NCI-H2107 treated with DMSO at 0.1 percent for 48 hours (cell line): ENCODE data around the gene ACTL6B.

Experiments used
- DNase-seq: peaks from one replicate; lab custom pipeline; 2025; ENCODE audit not compliant: unreplicated experiment; lab: John Stamatoyannopoulos, UW

ACTL6B gene

GRCh38 chr7:100683659-100684533 is 27.6 kb upstream of the ACTL6B start:
- DNase-seq = no peak

DNA sequence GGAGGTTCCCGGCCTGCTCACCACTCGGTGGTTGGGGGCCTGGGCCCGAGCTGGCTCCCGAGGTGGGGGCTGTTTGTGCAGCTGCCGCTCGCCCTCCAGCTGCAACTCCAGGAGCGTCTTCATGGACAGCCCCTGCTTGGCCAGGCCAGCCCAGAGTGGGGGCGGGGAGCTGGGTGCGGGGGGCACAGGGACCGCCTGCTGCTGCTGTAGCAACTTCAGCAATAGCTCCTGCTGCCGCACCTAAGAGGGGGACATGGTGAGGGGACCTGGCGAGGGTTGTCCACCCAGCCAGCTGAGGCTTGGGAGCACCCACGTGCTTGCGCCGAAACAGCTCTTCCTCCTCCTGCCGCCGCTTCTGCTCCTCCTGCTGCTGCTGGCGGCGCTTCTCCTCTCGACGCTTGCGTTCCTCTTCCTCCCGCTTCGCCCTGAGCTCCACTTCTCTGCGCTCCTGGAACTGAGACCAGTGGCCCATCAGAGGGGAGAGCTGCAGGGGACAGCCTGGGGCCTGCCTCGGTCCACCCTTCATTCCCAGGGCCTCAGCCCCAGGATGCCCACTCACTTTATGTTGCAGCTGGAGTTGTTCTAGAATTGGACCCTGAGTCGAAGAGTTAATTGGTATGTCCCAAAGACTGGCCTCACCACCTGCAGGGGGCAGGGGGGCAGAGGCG is 26.9 kb upstream of the ACTL6B start:
- DNase-seq = no peak

- DNase-seq = no peak
These were observed 26.0 kb upstream of the ACTL6B start for GRCh38 chr7:100682228-100682741.

- no peak for DNase-seq
These were observed 25.4 kb upstream of the ACTL6B start for GRCh38 chr7:100681491-100682227.

DNA sequence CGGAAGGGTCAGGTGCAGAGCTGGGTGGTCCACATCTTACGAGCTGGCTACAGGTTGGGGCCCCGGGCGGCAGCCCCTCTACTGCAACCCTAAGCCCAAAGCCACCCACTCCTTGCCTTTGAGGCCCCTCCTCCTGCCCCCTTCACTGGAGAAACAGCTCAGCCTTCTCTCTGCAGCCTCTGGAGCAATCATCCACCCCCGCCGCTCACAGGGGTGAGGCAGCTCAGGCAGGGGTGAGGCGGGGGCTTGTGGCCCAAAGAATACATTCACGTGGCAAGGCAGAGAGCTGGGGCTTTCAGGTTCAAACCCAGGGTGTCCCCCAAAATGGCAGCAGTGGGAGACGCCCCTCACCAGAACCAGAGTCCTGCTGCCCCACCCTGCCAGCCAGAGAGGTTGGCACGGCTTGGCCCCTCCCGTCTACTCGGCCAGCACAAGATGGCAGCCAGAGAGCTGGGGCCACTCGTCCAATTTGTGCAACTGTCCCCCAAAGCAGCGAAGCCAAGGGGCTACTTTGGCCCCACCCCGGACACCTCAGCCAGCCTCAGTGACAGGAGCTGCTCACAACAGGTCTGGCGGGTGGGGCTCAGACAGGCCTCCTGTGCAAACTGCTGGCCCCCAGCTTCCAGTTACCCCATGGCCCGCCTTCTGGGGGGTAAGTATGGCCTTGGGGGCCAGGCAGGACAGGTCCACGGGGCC is 24.5 kb upstream of the ACTL6B start:
- DNase-seq = no peak

DNA sequence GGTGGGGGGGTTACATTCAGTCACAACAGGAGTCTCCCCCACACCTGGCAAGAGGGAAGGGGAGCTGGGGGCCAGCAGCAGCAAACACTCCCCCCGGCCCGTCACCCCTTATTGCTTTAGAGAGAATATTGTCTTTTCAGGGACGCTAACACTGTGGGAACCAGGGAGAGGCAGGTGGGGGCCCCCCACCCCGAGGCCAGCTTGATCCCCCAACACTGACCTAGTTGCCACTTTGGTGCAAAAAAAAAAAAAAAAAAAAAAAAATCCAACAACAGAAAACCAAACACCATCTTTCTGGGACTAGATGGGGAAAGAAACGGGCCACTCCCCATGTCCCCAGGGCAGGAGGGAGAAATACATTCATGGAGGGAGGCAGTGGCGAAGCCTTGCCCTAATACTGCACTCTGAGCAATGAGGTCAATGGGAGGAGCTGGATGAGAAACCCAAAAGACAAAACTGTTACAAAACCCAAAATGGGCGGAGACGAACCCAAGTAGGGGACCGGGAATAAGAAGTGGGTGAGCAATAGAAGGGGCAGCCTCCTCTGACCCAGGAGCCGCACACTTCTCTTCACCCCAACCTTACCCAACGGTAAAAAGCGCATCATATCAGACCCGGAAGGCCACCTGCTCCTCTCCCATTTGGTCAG is 23.8 kb upstream of the ACTL6B start:
- no peak for DNase-seq

- DNase-seq = no peak
These were observed 23.1 kb upstream of the ACTL6B start for GRCh38 chr7:100679129-100679926.

- no peak for DNase-seq
These were observed 22.2 kb upstream of the ACTL6B start for GRCh38 chr7:100678291-100678984.

GRCh38 chr7:100677308-100678267 is 21.3 kb upstream of the ACTL6B start:
- no peak for DNase-seq

- no peak for DNase-seq
These were observed 20.5 kb upstream of the ACTL6B start for GRCh38 chr7:100676501-100677306.

DNA sequence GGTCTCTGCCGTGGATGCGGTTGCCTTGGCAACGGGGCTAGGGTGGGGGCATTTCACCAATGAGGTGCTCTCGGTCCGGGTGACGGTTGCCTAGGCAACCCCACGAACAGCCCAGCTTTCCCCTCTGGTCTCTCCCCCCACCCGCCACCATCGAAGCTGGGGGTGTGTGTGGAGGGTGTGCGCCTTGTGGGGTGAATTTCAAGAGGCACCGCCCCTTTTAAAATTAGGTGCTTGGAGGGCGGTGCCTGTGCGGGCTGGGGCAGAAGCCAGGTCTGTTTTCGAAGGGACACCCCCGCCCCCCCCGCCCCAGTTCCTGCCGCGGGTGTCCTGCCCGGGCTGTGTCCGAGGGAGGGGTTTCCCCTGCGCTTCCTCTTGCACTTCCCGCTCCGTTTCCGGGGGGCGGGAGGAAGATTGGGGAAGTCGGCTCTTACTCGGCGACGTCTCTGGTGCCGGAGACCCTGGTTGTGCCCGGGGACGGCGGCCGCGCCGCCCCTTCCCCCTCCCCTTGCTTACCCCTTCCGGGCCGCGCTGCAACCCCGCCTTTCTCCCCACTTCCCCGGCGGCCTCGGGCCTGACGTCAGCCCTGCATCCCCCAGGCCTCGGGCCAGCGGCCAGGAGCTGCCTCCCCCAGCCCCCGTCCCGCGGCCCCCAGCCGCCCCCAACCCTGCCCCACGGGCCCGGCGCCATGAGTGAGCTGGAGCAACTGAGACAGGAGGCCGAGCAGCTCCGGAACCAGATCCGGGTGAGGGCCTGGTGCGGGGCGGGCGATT is 19.5 kb upstream of the ACTL6B start:
- DNase-seq = peak; percentile 21

- no peak for DNase-seq
These were observed 18.8 kb upstream of the ACTL6B start for GRCh38 chr7:100675105-100675451.

DNA sequence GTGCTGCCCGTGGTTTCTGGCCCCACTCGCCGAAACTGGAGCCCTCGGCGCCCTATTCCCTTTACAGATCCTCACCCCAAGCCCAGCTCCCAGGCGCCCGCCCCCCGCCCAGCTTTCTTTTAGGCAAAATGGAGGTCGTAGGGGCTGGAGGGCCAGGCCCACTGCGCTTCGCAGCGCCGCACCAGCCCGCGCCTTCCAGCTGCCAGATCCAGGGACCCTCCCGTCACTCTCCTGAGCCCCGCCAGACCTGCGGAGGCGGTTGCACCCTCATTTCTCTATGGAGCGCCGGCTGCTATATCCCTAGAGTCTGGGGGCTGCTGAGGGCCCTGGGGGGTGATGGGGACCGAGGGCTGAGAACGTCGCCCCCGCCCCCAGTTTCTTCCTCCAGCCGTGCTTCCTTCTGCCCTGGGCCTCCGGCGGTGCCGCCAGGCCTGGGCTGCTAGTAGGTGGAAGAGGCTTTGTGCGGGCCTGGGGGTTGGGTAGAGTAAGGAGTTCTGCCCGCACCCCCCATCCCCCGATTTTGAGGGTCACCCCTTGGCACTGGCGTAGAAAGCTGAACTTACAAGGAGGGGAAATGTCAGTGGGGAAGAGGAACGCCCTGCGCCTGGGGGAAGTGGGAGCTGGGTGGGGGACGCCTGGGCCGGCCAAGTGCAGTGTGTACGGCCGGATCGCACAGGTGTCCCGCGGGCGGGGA is 18.3 kb upstream of the ACTL6B start:
- no peak for DNase-seq

GRCh38 chr7:100673942-100674410 is 17.7 kb upstream of the ACTL6B start:
- no peak for DNase-seq

- DNase-seq = peak; percentile 95
These were observed 17.2 kb upstream of the ACTL6B start, which contains the start of gene GNB2 for GRCh38 chr7:100673302-100673941. Gene GNB2, plus strand, starts transcription at chr7:100673740. Its CDS starts 2,526 bp downstream, at chr7:100676266.
